ENCODE results near the gene LDB3.

DNA sequence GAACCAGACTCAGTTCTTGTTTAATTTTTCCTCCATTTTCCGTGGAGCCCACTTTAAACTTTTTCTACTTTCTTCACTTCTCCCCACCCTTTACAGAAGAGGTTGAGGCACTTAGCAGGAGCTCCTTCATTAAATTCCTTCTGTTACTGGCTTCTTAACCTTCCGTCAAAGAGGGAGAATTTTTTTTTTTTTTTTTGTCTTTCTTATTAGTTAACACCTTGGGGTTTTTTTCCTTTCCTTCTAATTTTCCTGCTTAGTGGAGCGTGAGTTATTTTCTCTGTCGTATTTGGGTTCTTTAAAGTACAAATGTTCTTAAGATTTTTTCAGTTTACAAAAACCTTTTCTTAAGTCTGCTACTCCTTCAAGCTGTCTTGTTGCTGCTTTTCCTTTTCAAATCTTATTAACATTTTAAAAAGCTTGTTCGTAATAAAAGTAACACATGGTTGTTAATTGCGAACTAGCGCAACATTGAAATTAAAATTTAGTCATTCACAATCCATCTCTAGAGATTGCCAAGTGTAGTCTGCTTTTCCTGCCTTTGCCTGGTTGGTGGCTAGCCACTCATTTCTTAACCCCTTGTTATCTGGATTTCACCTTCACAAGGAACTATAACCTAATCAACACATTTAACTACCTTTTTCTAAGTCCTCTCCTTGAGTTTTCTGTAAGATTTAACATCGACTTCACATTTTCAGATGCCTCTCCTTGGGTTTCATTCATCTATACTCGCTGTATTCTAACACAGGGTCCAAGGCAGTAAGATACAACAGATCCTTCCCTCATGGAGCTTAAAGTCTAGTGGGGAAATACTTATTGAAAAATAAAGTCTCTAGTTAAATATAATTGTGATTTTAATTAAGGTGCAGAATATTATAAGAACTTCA, 90.1 kb downstream of the LDB3 start:
- TF ChIP-seq, protein P1, sequence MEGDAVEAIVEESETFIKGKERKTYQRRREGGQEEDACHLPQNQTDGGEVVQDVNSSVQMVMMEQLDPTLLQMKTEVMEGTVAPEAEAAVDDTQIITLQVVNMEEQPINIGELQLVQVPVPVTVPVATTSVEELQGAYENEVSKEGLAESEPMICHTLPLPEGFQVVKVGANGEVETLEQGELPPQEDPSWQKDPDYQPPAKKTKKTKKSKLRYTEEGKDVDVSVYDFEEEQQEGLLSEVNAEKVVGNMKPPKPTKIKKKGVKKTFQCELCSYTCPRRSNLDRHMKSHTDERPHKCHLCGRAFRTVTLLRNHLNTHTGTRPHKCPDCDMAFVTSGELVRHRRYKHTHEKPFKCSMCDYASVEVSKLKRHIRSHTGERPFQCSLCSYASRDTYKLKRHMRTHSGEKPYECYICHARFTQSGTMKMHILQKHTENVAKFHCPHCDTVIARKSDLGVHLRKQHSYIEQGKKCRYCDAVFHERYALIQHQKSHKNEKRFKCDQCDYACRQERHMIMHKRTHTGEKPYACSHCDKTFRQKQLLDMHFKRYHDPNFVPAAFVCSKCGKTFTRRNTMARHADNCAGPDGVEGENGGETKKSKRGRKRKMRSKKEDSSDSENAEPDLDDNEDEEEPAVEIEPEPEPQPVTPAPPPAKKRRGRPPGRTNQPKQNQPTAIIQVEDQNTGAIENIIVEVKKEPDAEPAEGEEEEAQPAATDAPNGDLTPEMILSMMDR (IDR thresholded peaks at IDR 0.05; ENCODE audit: control extremely low read depth in 1 of 3, insufficient read depth in 1 of 3, low read depth in 1 of 3, low read length in 3 of 3): no peak
- TF ChIP-seq GABPA (IDR thresholded peaks at IDR 0.05; ENCODE audit: borderline replicate concordance, insufficient read depth, low read length) (no peak), POLR2A (IDR thresholded peaks at IDR 0.05; ENCODE audit: control extremely low read depth in 1 of 2, low read depth in 2 of 2, low read length in 2 of 2) (no peak), SIX5 (IDR thresholded peaks at IDR 0.05; ENCODE audit: low read depth, low read length) (no peak)

All from H1 (cell line).